ENCODE results near the gene MON2.

DNA sequence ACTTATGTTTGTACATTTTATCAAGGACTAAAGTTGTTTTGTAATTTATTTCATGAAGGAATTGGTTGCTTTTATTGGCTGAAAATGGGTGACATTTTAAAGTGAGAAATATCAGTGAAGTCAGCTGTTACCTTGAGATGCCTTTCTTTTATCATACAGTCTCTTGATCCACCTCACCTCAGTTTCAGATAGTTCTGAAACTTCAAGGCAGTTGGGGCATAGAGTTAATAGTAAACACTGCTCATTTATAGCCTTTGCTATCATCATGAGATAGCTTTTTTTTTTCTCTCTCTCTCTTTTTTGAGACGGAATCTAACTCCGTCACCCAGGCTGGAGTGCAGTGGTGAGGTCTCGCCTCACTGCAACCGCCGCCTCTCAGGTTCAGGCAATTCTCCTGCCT lies 76.7 kb downstream of the MON2 start:
- no peak for TF ChIP-seq GATA2 (IDR thresholded peaks at IDR 0.05; ENCODE audit: low read depth, low read length)
- TF ChIP-seq GATA3 (IDR thresholded peaks at IDR 0.05; ENCODE audit: low read depth, low read length): no peak
